Stomach (tissue), 9 donors: ENCODE data around the gene SLC16A6. TPM values are rescaled to one million over a fixed set of nuclear protein-coding genes. Genes with fewer than 3 reads are reported as not detected.

Experiments used
- DNase-seq, 2 donors: peaks; one replicate each; pipeline versions ENCODE4 v3.0.0 to v3.0.0-alpha.2; 2013 to 2019
- H3K27ac ChIP-seq, 5 donors: fragments of 200-600 bp in 4 of 5; sonication (generic) in 4 of 5; one replicate each; pipeline ENCODE4 v1.5.1; 2013 to 2019; ENCODE audit warnings: mild to moderate bottlenecking in 1 of 5, moderate library complexity in 1 of 5
- H3K27me3 ChIP-seq, 3 donors: fragments of 200-600 bp; sonication (generic); one replicate each; pipeline ENCODE4 v1.5.1; 2017 to 2019; ENCODE audit warnings: mixed run types in 1 of 3
- H3K36me3 ChIP-seq, 4 donors: fragments of 200-600 bp; sonication (generic); 1 replicate in 3 of 4; 2 replicates in 1 of 4; pipeline ENCODE4 v1.5.1; 2016 to 2019
- H3K4me1 ChIP-seq, 4 donors: fragments of 200-600 bp; sonication (generic); one replicate each; pipeline ENCODE4 v1.5.1; 2016 to 2019
- H3K4me3 ChIP-seq, 4 donors: fragments of 200-600 bp; sonication (generic) in 3 of 4; one replicate each; pipeline ENCODE4 v1.5.1; 2016 to 2019; ENCODE audit warnings: mild to moderate bottlenecking in 1 of 4
- H3K9me3 ChIP-seq, 4 donors: fragments of 200-600 bp; sonication (generic); one replicate each; pipeline ENCODE4 v1.5.1; 2016 to 2019
- EP300 ChIP-seq: sonication (generic); formaldehyde crosslinking; IDR thresholded peaks from one replicate; pipeline ENCODE4 v1.6.1; 2017; ENCODE audit warnings: antibody characterized with exemption
- POLR2A ChIP-seq, 4 donors: fragments of 450-650 bp; IDR thresholded peaks; one replicate each; pipeline ENCODE4 v1.6.1; 2016; ENCODE audit warnings: antibody characterized with exemption in 4 of 4, control low read depth in 2 of 4, mild to moderate bottlenecking in 1 of 4, moderate library complexity in 1 of 4
- POLR2AphosphoS5 ChIP-seq, 3 donors: sonication (generic); formaldehyde crosslinking; IDR thresholded peaks; one replicate each; pipeline ENCODE4 v1.6.1; 2016; ENCODE audit warnings: antibody characterized with exemption in 3 of 3
- WGBS, 5 donors: extraction: QIAGEN DNeasy Blood & Tissue Kit in 3 of 5; methylation state at CpG; one replicate each; pipeline versions ENCODE4 v1.1.5 to v1.1.7; 2013 to 2018; 5-methylcytosine and 5-hydroxymethylcytosine counted together
- intact Hi-C: fragments of 100-400 bp; cut with DNase I; formaldehyde crosslinking; loops from one replicate; pipeline ENCODE4 v1.15.1; 2023; ENCODE audit warnings: low total_unique reads
- polyA plus RNA-seq, 3 donors: library from polyadenylated mRNA; stranded (reverse); fragments of 200-250 nt; gene quantifications; one replicate each; pipeline ENCODE4 v1.2.3, GENCODE V29; 2013
- total RNA-seq, 5 donors: library from RNA; depleted of rRNA; stranded (reverse); fragments of >200 nt; gene quantifications; one replicate each; pipeline versions ENCODE4 v1.1.0 to v1.2.3, GENCODE V29; 2014 to 2016
- TF ChIP-seq, protein P1 (sequence below), 7 experiments: fragments of 450-650 bp in 4 of 7; fragments of 200-600 bp in 3 of 7; sonication (generic) in 3 of 7; IDR thresholded peaks; one replicate each; pipeline ENCODE4 v1.5.1; 2016 to 2019; ENCODE audit warnings: antibody characterized with exemption in 7 of 7, control low read depth in 2 of 7, mild to moderate bottlenecking in 1 of 7
- donor health status: healthy with polysubstance abuse.
- donor health status: Bipolar disorder and iron deficiency.
- donor health status: healthy.

The SLC16A6 gene
- total and polyA plus RNA-seq, 8 donors = 0.37 to 0.92 (median 0.80) TPM; not detected in 5

GRCh38 chr17:68324654-68325336, 33.9 kb upstream of the SLC16A6 start:
- Histone ChIP-seq H3K27ac (no peak overlapping the region), H3K4me3 (no peak overlapping the region), H3K36me3 (no peaks in the 10 kb centered on the region), H3K9me3 (no peaks in the 10 kb centered on the region), H3K4me1 (peaks cover 0 to under 1% (median 0%) of the 10 kb centered on the region in 4 donors), H3K27me3 (no peaks in the 10 kb centered on the region)
- TF ChIP-seq EP300 (no peak), POLR2AphosphoS5 (IDR thresholded peaks at IDR 0.05) (no peak), POLR2A (IDR thresholded peaks at IDR 0.05) (no peak)
- TF ChIP-seq, protein P1, sequence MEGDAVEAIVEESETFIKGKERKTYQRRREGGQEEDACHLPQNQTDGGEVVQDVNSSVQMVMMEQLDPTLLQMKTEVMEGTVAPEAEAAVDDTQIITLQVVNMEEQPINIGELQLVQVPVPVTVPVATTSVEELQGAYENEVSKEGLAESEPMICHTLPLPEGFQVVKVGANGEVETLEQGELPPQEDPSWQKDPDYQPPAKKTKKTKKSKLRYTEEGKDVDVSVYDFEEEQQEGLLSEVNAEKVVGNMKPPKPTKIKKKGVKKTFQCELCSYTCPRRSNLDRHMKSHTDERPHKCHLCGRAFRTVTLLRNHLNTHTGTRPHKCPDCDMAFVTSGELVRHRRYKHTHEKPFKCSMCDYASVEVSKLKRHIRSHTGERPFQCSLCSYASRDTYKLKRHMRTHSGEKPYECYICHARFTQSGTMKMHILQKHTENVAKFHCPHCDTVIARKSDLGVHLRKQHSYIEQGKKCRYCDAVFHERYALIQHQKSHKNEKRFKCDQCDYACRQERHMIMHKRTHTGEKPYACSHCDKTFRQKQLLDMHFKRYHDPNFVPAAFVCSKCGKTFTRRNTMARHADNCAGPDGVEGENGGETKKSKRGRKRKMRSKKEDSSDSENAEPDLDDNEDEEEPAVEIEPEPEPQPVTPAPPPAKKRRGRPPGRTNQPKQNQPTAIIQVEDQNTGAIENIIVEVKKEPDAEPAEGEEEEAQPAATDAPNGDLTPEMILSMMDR (IDR thresholded peaks at IDR 0.05) = no peak
- intact Hi-C loops = no loop called here
- 88 to 97% (median 97%) methylated on average over 8 of the region's 8 CpGs for WGBS, 5 donors
- DNase-seq = no peak

- no peak for DNase-seq
- intact Hi-C loops = no loop called here
- 84 to 92% (median 88%) methylated on average over 9 to 10 of the region's 10 CpGs for WGBS, 5 donors
- no peaks in the 10 kb centered on the region for H3K9me3 ChIP-seq
- no peak for TF ChIP-seq EP300
- TF ChIP-seq POLR2AphosphoS5 (IDR thresholded peaks at IDR 0.05) = no peak
- TF ChIP-seq, protein P1 (IDR thresholded peaks at IDR 0.05) = no peak
- no peak for TF ChIP-seq POLR2A (IDR thresholded peaks at IDR 0.05)
- H3K36me3 ChIP-seq = no peaks in the 10 kb centered on the region
- no peak overlapping the region for H3K4me3 ChIP-seq
- no peak overlapping the region for H3K27ac ChIP-seq
- no peaks in the 10 kb centered on the region for H3K27me3 ChIP-seq
- peaks cover 0 to 5% (median 0%) of the 10 kb centered on the region in 4 donors for H3K4me1 ChIP-seq
Observed at GRCh38 chr17:68324114-68324513, 33.2 kb upstream of the SLC16A6 start.

DNA sequence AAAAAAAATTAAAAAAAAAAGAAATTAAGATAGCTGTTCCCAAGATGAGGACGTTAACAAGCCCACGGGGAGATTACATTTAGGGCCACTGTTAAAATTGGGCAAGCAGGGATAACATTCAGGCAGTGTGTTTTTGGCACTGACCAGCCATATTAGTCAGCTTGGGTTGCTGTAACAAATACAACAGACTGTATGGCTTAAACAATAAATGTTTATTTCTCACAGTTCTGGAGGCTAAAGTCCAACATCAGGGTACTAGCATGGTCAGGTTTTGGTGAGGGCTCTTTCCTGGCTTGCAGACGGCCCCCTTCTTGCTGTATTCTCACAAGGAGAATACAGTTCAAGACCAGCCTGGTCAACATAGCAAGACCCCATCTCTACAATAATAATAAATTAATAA, 31.7 kb upstream of the SLC16A6 start:
- H3K4me1 ChIP-seq = peaks cover 0 to 20% (median 2%) of the 10 kb centered on the region in 4 donors
- no peak for DNase-seq
- H3K9me3 ChIP-seq = no peaks in the 10 kb centered on the region
- H3K36me3 ChIP-seq = no peaks in the 10 kb centered on the region
- WGBS, 5 donors = 64 to 92% (median 80%) methylated on average over 3 of the region's 3 CpGs
- no peak overlapping the region for H3K4me3 ChIP-seq
- intact Hi-C loops = no loop called here
- no peak overlapping the region for H3K27ac ChIP-seq
- no peak for TF ChIP-seq EP300
- no peak for TF ChIP-seq POLR2A (IDR thresholded peaks at IDR 0.05)
- H3K27me3 ChIP-seq = no peaks in the 10 kb centered on the region

DNA sequence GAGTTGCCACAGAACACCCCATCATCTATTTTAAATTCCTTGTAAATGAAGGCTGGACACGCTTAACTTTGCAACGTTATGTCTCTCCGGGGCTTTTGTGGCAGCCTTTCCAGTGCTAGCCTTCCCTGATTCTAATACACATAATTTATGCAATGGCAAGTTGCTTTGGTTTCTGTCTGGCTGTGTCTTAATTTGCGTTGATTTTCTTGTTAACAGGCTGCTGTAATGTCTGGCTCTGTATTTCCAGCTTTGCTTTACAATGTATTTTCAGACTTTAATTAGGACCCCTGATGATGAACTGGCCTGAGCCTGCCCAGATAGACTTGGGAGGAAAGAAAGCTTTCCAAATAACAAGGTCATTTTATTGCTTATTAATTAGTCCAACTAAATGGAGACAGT, 30.6 kb upstream of the SLC16A6 start:
- TF ChIP-seq POLR2A (IDR thresholded peaks at IDR 0.05) = no peak
- no peak for TF ChIP-seq EP300
- TF ChIP-seq, protein P1 (IDR thresholded peaks at IDR 0.05) = no peak
- TF ChIP-seq POLR2AphosphoS5 (IDR thresholded peaks at IDR 0.05) = no peak

GRCh38 chr17:68320943-68321555, 30.1 kb upstream of the SLC16A6 start:
- no peak for DNase-seq
- TF ChIP-seq EP300 (no peak), POLR2AphosphoS5 (IDR thresholded peaks at IDR 0.05) (no peak), POLR2A (IDR thresholded peaks at IDR 0.05) (no peak)
- TF ChIP-seq, protein P1 (IDR thresholded peaks at IDR 0.05) = no peak
- intact Hi-C loops = no loop called here
- Histone ChIP-seq H3K4me1 (peaks cover 0 to 28% (median 2%) of the 10 kb centered on the region in 4 donors), H3K9me3 (no peaks in the 10 kb centered on the region), H3K27me3 (no peaks in the 10 kb centered on the region), H3K4me3 (no peak overlapping the region), H3K36me3 (no peaks in the 10 kb centered on the region), H3K27ac (no peak overlapping the region)
- WGBS, 5 donors = 94 to 98% (median 96%) methylated on average over 7 of the region's 7 CpGs

More for the DNA sequence above, 30.6 kb upstream of the SLC16A6 start:
- DNase-seq = no peak
- intact Hi-C loops = no loop called here
- WGBS, 5 donors = 74 to 88% (median 80%) methylated on average over 4 of the region's 4 CpGs
- Histone ChIP-seq H3K4me1 (peaks cover 0 to 28% (median 2%) of the 10 kb centered on the region in 4 donors), H3K27ac (no peak overlapping the region), H3K36me3 (no peaks in the 10 kb centered on the region), H3K27me3 (no peaks in the 10 kb centered on the region), H3K9me3 (no peaks in the 10 kb centered on the region), H3K4me3 (no peak overlapping the region)
